K562 (cell line): Measurements from ENCODE around the gene ZFPM1. TPM values are rescaled to one million over a fixed set of nuclear protein-coding genes. Genes with fewer than 3 reads are reported as not detected.

Source experiments
- ADNP ChIP-seq: fragments of 200-800 bp; sonication (Bioruptor generic); IDR thresholded peaks from 2 replicates; pipeline ENCODE4 v1.6.1; 2016; ENCODE audit warnings: missing genetic modification characterization, missing compliant biosample characterization
- ARID1B ChIP-seq: fragments of 450-650 bp; IDR thresholded peaks from 2 replicates; pipeline ENCODE4 v1.6.1; 2016; ENCODE audit warnings: antibody characterized with exemption, mild to moderate bottlenecking, inconsistent platforms
- ATF7 ChIP-seq: fragments of 450-650 bp; IDR thresholded peaks from 2 replicates; pipeline ENCODE4 v1.7.1; 2014; ENCODE audit warnings: mild to moderate bottlenecking, moderate library complexity
- CCNT2 ChIP-seq: IDR thresholded peaks from 2 replicates; pipeline ENCODE4 v1.6.1; 2011; ENCODE audit warnings: borderline replicate concordance, low read depth, mild to moderate bottlenecking, moderate library complexity, mixed read lengths, low read length; ENCODE audit not compliant: insufficient read length; ENCODE audit errors: extremely low read depth
- CEBPG ChIP-seq, 3 experiments: fragments of 200-800 bp in 1 of 3; sonication (Bioruptor generic) in 1 of 3; sonication (generic) in 1 of 3; formaldehyde crosslinking in 1 of 3; IDR thresholded peaks in 2 of 3; conservative IDR thresholded peaks in 1 of 3; 2 replicates each; pipeline versions ENCODE4 v1.6.1 to v1.8.0; 2016 to 2022; ENCODE audit warnings: missing compliant biosample characterization in 2 of 3, missing genetic modification characterization in 2 of 3, mild to moderate bottlenecking in 1 of 3, missing genetic modification reagents in 1 of 3
- CREM ChIP-seq: IDR thresholded peaks from 2 replicates; pipeline ENCODE4 v1.6.1; 2014; ENCODE audit warnings: antibody characterized with exemption, low read depth
- ETV5 ChIP-seq: sonication (generic); formaldehyde crosslinking; IDR thresholded peaks from 2 replicates; pipeline ENCODE4 v1.4.0; 2020; ENCODE audit warnings: low read depth, mild to moderate bottlenecking, missing genetic modification reagents
- FOXM1 ChIP-seq, 2 experiments: fragments of 450-650 bp in 1 of 2; sonication (generic) in 1 of 2; formaldehyde crosslinking in 1 of 2; IDR thresholded peaks; 2 replicates each; pipeline versions ENCODE4 v1.6.1 to v1.9.0; 2017 to 2022; ENCODE audit warnings: low read depth in 2 of 2, mild to moderate bottlenecking in 2 of 2, missing genetic modification reagents in 1 of 2, moderate library complexity in 1 of 2
- GATA2 ChIP-seq: sonication (generic); formaldehyde crosslinking; IDR thresholded peaks from 2 replicates; pipeline ENCODE4 v1.4.0; 2020; ENCODE audit warnings: mild to moderate bottlenecking, missing genetic modification reagents
- HSF4 ChIP-seq: fragments of 250-450 bp; sonication (Bioruptor Pico); IDR thresholded peaks from 2 replicates; pipeline ENCODE4 v2.1.2; 2022; ENCODE audit warnings: mild to moderate bottlenecking, moderate library complexity, borderline replicate concordance
- MTA1 ChIP-seq: fragments of 450-650 bp; IDR thresholded peaks from 2 replicates; pipeline ENCODE4 v1.6.1; 2017; ENCODE audit warnings: borderline replicate concordance
- NFE2 ChIP-seq: IDR thresholded peaks from 2 replicates; pipeline ENCODE4 v1.6.1; 2014; ENCODE audit warnings: antibody characterized with exemption, low read depth
- POLR2B ChIP-seq: fragments of 450-650 bp; IDR thresholded peaks from 2 replicates; pipeline ENCODE4 v1.6.1; 2018; ENCODE audit warnings: low read depth; ENCODE audit not compliant: partially characterized antibody
- RBFOX2 ChIP-seq: fragments of 200-400 bp; formaldehyde crosslinking; IDR thresholded peaks from 2 replicates; pipeline ENCODE4 v1.6.1; 2017; ENCODE audit warnings: low read depth, mild to moderate bottlenecking, low read length, moderate library complexity
- RCOR1 ChIP-seq, 2 experiments: IDR thresholded peaks; 2 replicates each; pipeline ENCODE4 v1.6.1; 2012; ENCODE audit warnings: low read depth in 2 of 2, low read length in 2 of 2, borderline replicate concordance in 1 of 2, improper control_type of control experiment in 1 of 2
- RNF2 ChIP-seq: sonication (generic); IDR thresholded peaks from 2 replicates; pipeline ENCODE4 v1.6.1; 2016
- SMAD4 ChIP-seq: fragments of 250-450 bp; sonication (Bioruptor Pico); conservative IDR thresholded peaks from 2 replicates; pipeline ENCODE4 v1.8.0; 2021; ENCODE audit warnings: inconsistent platforms, mild to moderate bottlenecking, moderate library complexity
- TEAD1 ChIP-seq, 2 experiments: fragments of 450-650 bp in 1 of 2; sonication (generic) in 1 of 2; formaldehyde crosslinking; IDR thresholded peaks; 2 replicates each; pipeline versions ENCODE4 v1.4.0 to v1.8.0; 2020 to 2022; ENCODE audit warnings: mild to moderate bottlenecking in 2 of 2, missing genetic modification reagents in 1 of 2
- TEAD4 ChIP-seq, 2 experiments: sonication (generic) in 1 of 2; formaldehyde crosslinking in 1 of 2; IDR thresholded peaks; 2 replicates each; pipeline versions ENCODE4 v1.6.1 to v1.8.0; 2012 to 2022; ENCODE audit warnings: borderline replicate concordance in 1 of 2, inconsistent platforms in 1 of 2, low read length in 1 of 2, mild to moderate bottlenecking in 1 of 2, missing genetic modification reagents in 1 of 2
- ZBTB7A ChIP-seq: IDR thresholded peaks from 2 replicates; pipeline ENCODE4 v1.6.1; 2011; ENCODE audit warnings: low read depth, mild to moderate bottlenecking, low read length, moderate library complexity, borderline replicate concordance; ENCODE audit not compliant: control insufficient read depth
- ZFX ChIP-seq: sonication (generic); formaldehyde crosslinking; IDR thresholded peaks from 2 replicates; pipeline ENCODE4 v1.8.0; 2022; ENCODE audit warnings: mild to moderate bottlenecking, missing genetic modification reagents, moderate library complexity
- ZNF174 ChIP-seq: fragments of 250-450 bp; sonication (Bioruptor Pico); IDR thresholded peaks from 2 replicates; pipeline ENCODE4 v1.4.0; 2020; ENCODE audit warnings: mild to moderate bottlenecking
- ZNF184 ChIP-seq: sonication (generic); formaldehyde crosslinking; IDR thresholded peaks from 2 replicates; pipeline ENCODE4 v1.5.0; 2020; ENCODE audit warnings: missing genetic modification reagents
- ZNF280B ChIP-seq: fragments of 250-450 bp; sonication (Bioruptor Pico); IDR thresholded peaks from 2 replicates; pipeline ENCODE4 v1.5.1; 2021; ENCODE audit warnings: mild to moderate bottlenecking
- ZNF764 ChIP-seq: fragments of 250-450 bp; sonication (Bioruptor Pico); IDR thresholded peaks from 2 replicates; pipeline ENCODE4 v1.4.0; 2020; ENCODE audit warnings: low read depth, mild to moderate bottlenecking, moderate library complexity
- ZSCAN29 ChIP-seq: fragments of 450-650 bp; IDR thresholded peaks from 2 replicates; pipeline ENCODE4 v1.6.1; 2017
- polyA plus RNA-seq, 8 experiments: library from polyadenylated mRNA; depleted of rRNA in 4 of 8; stranded (reverse) in 5 of 8; unstranded in 3 of 8; fragments of >200 nt; fragmentation: Nextera tagmentation in 2 of 8; fragmentation: Illumina TruSeq in 1 of 8; extraction: Ambion mirVana in 2 of 8; extraction: Trizol in 1 of 8; gene quantifications; 2 replicates each; pipeline versions ENCODE4 v1.2.1 to v1.2.3, GENCODE V29; 2011 to 2014; ENCODE audit warnings: inconsistent platforms in 1 of 8, missing spikeins in 1 of 8
- total RNA-seq, 7 experiments: library from RNA; depleted of rRNA in 6 of 7; stranded (reverse); fragments of >200 nt in 6 of 7; fragmentation: Illumina TruSeq in 2 of 7; extraction: Trizol in 2 of 7; gene quantifications; 2 replicates each; pipeline versions ENCODE4 v1.2.1 to v1.2.3, GENCODE V29; 2011 to 2021; ENCODE audit warnings: low replicate concordance in 1 of 7

ZFPM1 gene
- total and polyA plus RNA-seq, 9 of the 15 experiments (the other 6 are each of a cell fraction or from before 2014, with no cell fraction given): 0.03 to 35.9 (median 1.4) TPM

- peak; percentile 78 for TF ChIP-seq ZFX (CRISPR knock-in tag)
- TF ChIP-seq HSF4: no peak
- peak; percentile 55; the same call in 1 of the 2 replicates for TF ChIP-seq MTA1
- TF ChIP-seq SMAD4 (CRISPR knock-in tag): peak; percentile 61; the same call in 1 of the 2 replicates
- no peak for TF ChIP-seq ZSCAN29
- no peak for TF ChIP-seq NFE2
- TF ChIP-seq RBFOX2: peak; percentile 37; the same call in 1 of the 2 replicates
- peak; percentile 58 for TF ChIP-seq CCNT2
- peak; percentile 36; the same call in 1 of the 2 replicates for TF ChIP-seq ATF7
- TF ChIP-seq ZNF764: no peak
- TF ChIP-seq POLR2B: no peak
- TF ChIP-seq RCOR1 (IDR thresholded peaks at IDR 0.05; ENCODE audit: borderline replicate concordance in 1 of 2, low read depth in 2 of 2, low read length in 2 of 2): peak in 1 of 2 experiments; percentile 73; a peak in 1 of 4 replicates
- TF ChIP-seq ZNF184 (CRISPR knock-in tag): no peak
- peak; percentile 57; the same call in 1 of the 2 replicates for TF ChIP-seq ETV5 (CRISPR knock-in tag)
- TF ChIP-seq ADNP (tag): peak; percentile 53; the same call in 1 of the 2 replicates
- peak; percentile 63 for TF ChIP-seq TEAD4 (IDR thresholded peaks at IDR 0.05; ENCODE audit: low read length)
- TF ChIP-seq TEAD4 (CRISPR knock-in tag; IDR thresholded peaks at IDR 0.05; ENCODE audit: borderline replicate concordance): no peak
- no peak for TF ChIP-seq ZNF280B
- TF ChIP-seq RNF2: peak; percentile 60; the same call in 1 of the 2 replicates
- TF ChIP-seq FOXM1 (IDR thresholded peaks at IDR 0.05; ENCODE audit: low read depth): no peak
- 0 out of 2 replicates have a peak, but pooled peaks have one; percentile 26 for TF ChIP-seq FOXM1 (CRISPR knock-in tag; IDR thresholded peaks at IDR 0.05; ENCODE audit: low read depth)
- TF ChIP-seq ARID1B: peak; percentile 50
- peak; percentile 71 to 86; a peak in 3 of 4 replicates for TF ChIP-seq TEAD1 (CRISPR knock-in tag; IDR thresholded peaks at IDR 0.05)
- no peak for TF ChIP-seq ZNF174 (CRISPR knock-in tag)
- TF ChIP-seq CEBPG (CRISPR knock-in tag; IDR thresholded peaks at IDR 0.05): 0 out of 2 replicates have a peak, but pooled peaks have one; percentile 11
- no peak for TF ChIP-seq CEBPG (tag; conservative IDR thresholded peaks at IDR 0.05 in 1 of 2, IDR thresholded peaks at IDR 0.05 in 1 of 2)
- peak; percentile 85; the same call in 1 of the 2 replicates for TF ChIP-seq ZBTB7A
- TF ChIP-seq CREM: 0 out of 2 replicates have a peak, but pooled peaks have one; percentile 21
- TF ChIP-seq GATA2 (CRISPR knock-in tag): peak; percentile 60
These were observed 11.6 kb downstream of the ZFPM1 start (continued) for GRCh38 chr16:88464447-88465318.
